Memory B cell (primary cell): ENCODE measurements around the gene DMD.
"Not testable (repeated sequence)": the region's sequence is repeated elsewhere in the genome, so short reads cannot be mapped to it uniquely, and the experiment has no call there.

Experiments
- ATAC-seq: fragments of 150-1000 bp; cut with Tn5 transposase; 2 replicates; pipeline ENCODE4 v1.10.0; 2021; ENCODE audit warnings: low read depth, mild to moderate bottlenecking, moderate library complexity
- DNase-seq, 2 donors: peaks; one replicate each; pipeline ENCODE4 v3.0.0; 2022; ENCODE audit warnings: low spot score in 2 of 2
- H3K27ac Mint-ChIP-seq: one replicate; pipeline ENCODE4 v1.8.0; 2022; ENCODE audit warnings: mild to moderate bottlenecking, moderate library complexity, mixed read lengths
- H3K27me3 Mint-ChIP-seq: one replicate; pipeline ENCODE4 v1.8.0; 2022; ENCODE audit warnings: mixed read lengths
- H3K36me3 Mint-ChIP-seq: one replicate; pipeline ENCODE4 v1.8.0; 2022; ENCODE audit warnings: mild to moderate bottlenecking, mixed read lengths
- H3K4me1 Mint-ChIP-seq: one replicate; pipeline ENCODE4 v1.8.0; 2022; ENCODE audit warnings: mixed read lengths
- H3K4me3 Mint-ChIP-seq: one replicate; pipeline ENCODE4 v1.8.0; 2022; ENCODE audit warnings: mild to moderate bottlenecking, moderate library complexity, mixed read lengths
- H3K9me3 Mint-ChIP-seq: one replicate; pipeline ENCODE4 v1.8.0; 2022; ENCODE audit warnings: mixed read lengths

The DMD gene

GRCh38 chrX:31590581-31591114, 1620.7 kb downstream of the DMD start:
- H3K4me1 Mint-ChIP-seq: no peaks in the 10 kb centered on the region
- H3K27ac Mint-ChIP-seq: no peak overlapping the region
- H3K4me3 Mint-ChIP-seq: no peak overlapping the region
- no peaks in the 10 kb centered on the region for H3K36me3 Mint-ChIP-seq
- H3K27me3 Mint-ChIP-seq: no peaks in the 10 kb centered on the region
- no peaks in the 10 kb centered on the region for H3K9me3 Mint-ChIP-seq
- ATAC-seq (no peak), DNase-seq (no peak)

GRCh38 chrX:31589503-31589902, 1621.8 kb downstream of the DMD start:
- no peak for ATAC-seq
- Mint-ChIP-seq H3K27me3 (no peaks in the 10 kb centered on the region), H3K27ac (no peak overlapping the region), H3K9me3 (peaks cover 2% of the 10 kb centered on the region), H3K4me3 (no peak overlapping the region), H3K36me3 (no peaks in the 10 kb centered on the region), H3K4me1 (no peaks in the 10 kb centered on the region)
- no peak for DNase-seq

GRCh38 chrX:31588355-31588754, 1623.0 kb downstream of the DMD start:
- no peak for DNase-seq
- Mint-ChIP-seq H3K4me1 (no peaks in the 10 kb centered on the region), H3K27ac (no peak overlapping the region), H3K36me3 (no peaks in the 10 kb centered on the region), H3K27me3 (no peaks in the 10 kb centered on the region), H3K4me3 (no peak overlapping the region), H3K9me3 (peaks cover 2% of the 10 kb centered on the region)
- ATAC-seq: no peak

GRCh38 chrX:31583892-31584291, 1627.5 kb downstream of the DMD start:
- not testable (repeated sequence) for ATAC-seq, H3K4me3 Mint-ChIP-seq, H3K27me3 Mint-ChIP-seq, H3K4me1 Mint-ChIP-seq, H3K27ac Mint-ChIP-seq, H3K36me3 Mint-ChIP-seq, H3K9me3 Mint-ChIP-seq, DNase-seq

- Mint-ChIP-seq H3K4me1 (no peaks in the 10 kb centered on the region), H3K27ac (no peak overlapping the region), H3K9me3 (peaks cover 5% of the 10 kb centered on the region), H3K4me3 (no peak overlapping the region), H3K36me3 (no peaks in the 10 kb centered on the region), H3K27me3 (no peaks in the 10 kb centered on the region)
- DNase-seq (no peak), ATAC-seq (no peak)
These were observed 1630.6 kb downstream of the DMD start for GRCh38 chrX:31580726-31581125.

- H3K27me3 Mint-ChIP-seq: no peaks in the 10 kb centered on the region
- no peak overlapping the region for H3K27ac Mint-ChIP-seq
- H3K9me3 Mint-ChIP-seq: peaks cover 5% of the 10 kb centered on the region
- H3K36me3 Mint-ChIP-seq: no peaks in the 10 kb centered on the region
- no peak overlapping the region for H3K4me3 Mint-ChIP-seq
- DNase-seq (no peak), ATAC-seq (no peak)
- no peaks in the 10 kb centered on the region for H3K4me1 Mint-ChIP-seq
These were observed 1631.1 kb downstream of the DMD start for GRCh38 chrX:31580227-31580626.

- Mint-ChIP-seq H3K27ac (no peak overlapping the region), H3K36me3 (no peaks in the 10 kb centered on the region), H3K4me1 (no peaks in the 10 kb centered on the region), H3K9me3 (no peaks in the 10 kb centered on the region), H3K27me3 (no peaks in the 10 kb centered on the region), H3K4me3 (no peak overlapping the region)
- ATAC-seq: no peak
- DNase-seq: no peak
These were observed 1639.0 kb downstream of the DMD start for GRCh38 chrX:31572360-31572759.

- no peaks in the 10 kb centered on the region for H3K36me3 Mint-ChIP-seq
- ATAC-seq (no peak), DNase-seq (no peak)
- H3K4me1 Mint-ChIP-seq: no peaks in the 10 kb centered on the region
- no peak overlapping the region for H3K27ac Mint-ChIP-seq
- no peaks in the 10 kb centered on the region for H3K27me3 Mint-ChIP-seq
- H3K4me3 Mint-ChIP-seq: no peak overlapping the region
- no peaks in the 10 kb centered on the region for H3K9me3 Mint-ChIP-seq
These were observed 1640.7 kb downstream of the DMD start for GRCh38 chrX:31570658-31571057.

GRCh38 chrX:31563792-31564191, 1647.6 kb downstream of the DMD start:
- Mint-ChIP-seq H3K27ac (no peak overlapping the region), H3K36me3 (no peaks in the 10 kb centered on the region), H3K27me3 (no peaks in the 10 kb centered on the region), H3K4me1 (no peaks in the 10 kb centered on the region), H3K9me3 (no peaks in the 10 kb centered on the region), H3K4me3 (no peak overlapping the region)
- no peak for DNase-seq
- no peak for ATAC-seq

GRCh38 chrX:31555506-31555905, 1655.8 kb downstream of the DMD start:
- DNase-seq: no peak
- ATAC-seq: no peak
- H3K4me3 Mint-ChIP-seq: no peak overlapping the region
- H3K27ac Mint-ChIP-seq: no peak overlapping the region
- no peaks in the 10 kb centered on the region for H3K9me3 Mint-ChIP-seq
- H3K4me1 Mint-ChIP-seq: no peaks in the 10 kb centered on the region
- no peaks in the 10 kb centered on the region for H3K36me3 Mint-ChIP-seq
- H3K27me3 Mint-ChIP-seq: no peaks in the 10 kb centered on the region

GRCh38 chrX:31551913-31552312, 1659.4 kb downstream of the DMD start:
- no peaks in the 10 kb centered on the region for H3K4me1 Mint-ChIP-seq
- DNase-seq: no peak
- H3K4me3 Mint-ChIP-seq: no peak overlapping the region
- H3K27me3 Mint-ChIP-seq: no peaks in the 10 kb centered on the region
- no peak for ATAC-seq
- no peaks in the 10 kb centered on the region for H3K36me3 Mint-ChIP-seq
- no peaks in the 10 kb centered on the region for H3K9me3 Mint-ChIP-seq
- H3K27ac Mint-ChIP-seq: no peak overlapping the region

GRCh38 chrX:31550158-31550557, 1661.2 kb downstream of the DMD start:
- no peak overlapping the region for H3K27ac Mint-ChIP-seq
- no peak for ATAC-seq
- no peaks in the 10 kb centered on the region for H3K27me3 Mint-ChIP-seq
- no peaks in the 10 kb centered on the region for H3K36me3 Mint-ChIP-seq
- H3K4me3 Mint-ChIP-seq: no peak overlapping the region
- DNase-seq: no peak
- no peaks in the 10 kb centered on the region for H3K9me3 Mint-ChIP-seq
- no peaks in the 10 kb centered on the region for H3K4me1 Mint-ChIP-seq

GRCh38 chrX:31547816-31548215, 1663.5 kb downstream of the DMD start:
- Mint-ChIP-seq H3K9me3 (no peaks in the 10 kb centered on the region), H3K27me3 (no peaks in the 10 kb centered on the region), H3K4me3 (no peak overlapping the region), H3K4me1 (no peaks in the 10 kb centered on the region), H3K36me3 (no peaks in the 10 kb centered on the region), H3K27ac (no peak overlapping the region)
- ATAC-seq: no peak
- DNase-seq: no peak

- Mint-ChIP-seq H3K4me1 (no peaks in the 10 kb centered on the region), H3K27ac (no peak overlapping the region), H3K4me3 (no peak overlapping the region), H3K36me3 (no peaks in the 10 kb centered on the region), H3K9me3 (no peaks in the 10 kb centered on the region), H3K27me3 (no peaks in the 10 kb centered on the region)
- ATAC-seq (no peak), DNase-seq (no peak)
These were observed 1663.9 kb downstream of the DMD start for GRCh38 chrX:31547416-31547815.

- H3K4me3 Mint-ChIP-seq: no peak overlapping the region
- no peaks in the 10 kb centered on the region for H3K9me3 Mint-ChIP-seq
- DNase-seq: no peak
- no peak overlapping the region for H3K27ac Mint-ChIP-seq
- H3K27me3 Mint-ChIP-seq: no peaks in the 10 kb centered on the region
- no peak for ATAC-seq
- no peaks in the 10 kb centered on the region for H3K36me3 Mint-ChIP-seq
- H3K4me1 Mint-ChIP-seq: no peaks in the 10 kb centered on the region
These were observed 1665.2 kb downstream of the DMD start for GRCh38 chrX:31546126-31546525.
